K562 (cell line): ENCODE data around the gene NUDT21. TPM values are rescaled to one million over a fixed set of nuclear protein-coding genes. Genes with fewer than 3 reads are reported as not detected.

Experiments
- SREBF1 ChIP-seq: fragments of 150-350 bp; IDR thresholded peaks from 2 replicates; pipeline ENCODE4 v1.6.1; 2014; ENCODE audit warnings: antibody characterized with exemption, low read depth, low read length, borderline replicate concordance
- ZMIZ1 ChIP-seq, 2 experiments: fragments of 150-350 bp in 1 of 2; IDR thresholded peaks; 2 replicates each; pipeline ENCODE4 v1.6.1; 2012 to 2016; ENCODE audit warnings: low read depth in 2 of 2, low read length in 2 of 2, mild to moderate bottlenecking in 1 of 2, moderate library complexity in 1 of 2
- ZNF253 ChIP-seq: fragments of 250-450 bp; sonication (Bioruptor Pico); conservative IDR thresholded peaks from 2 replicates; pipeline ENCODE4 v1.6.1; 2021; ENCODE audit warnings: mild to moderate bottlenecking
- ZNF561 ChIP-seq: fragments of 450-650 bp; formaldehyde crosslinking; conservative IDR thresholded peaks from 2 replicates; pipeline ENCODE4 v1.4.0; 2020; ENCODE audit warnings: mild to moderate bottlenecking, moderate library complexity
- ZNF592 ChIP-seq: fragments of 450-650 bp; IDR thresholded peaks from 2 replicates; pipeline ENCODE4 v1.6.1; 2017; ENCODE audit warnings: antibody characterized with exemption, mild to moderate bottlenecking
- ZSCAN32 ChIP-seq: fragments of 450-650 bp; formaldehyde crosslinking; IDR thresholded peaks from 2 replicates; pipeline ENCODE4 v1.4.0; 2020; ENCODE audit warnings: mild to moderate bottlenecking, moderate library complexity
- polyA plus RNA-seq, 8 experiments: library from polyadenylated mRNA; depleted of rRNA in 4 of 8; stranded (reverse) in 5 of 8; unstranded in 3 of 8; fragments of >200 nt; fragmentation: Nextera tagmentation in 2 of 8; fragmentation: Illumina TruSeq in 1 of 8; extraction: Ambion mirVana in 2 of 8; extraction: Trizol in 1 of 8; gene quantifications; 2 replicates each; pipeline versions ENCODE4 v1.2.1 to v1.2.3, GENCODE V29; 2011 to 2014; ENCODE audit warnings: inconsistent platforms in 1 of 8, missing spikeins in 1 of 8
- total RNA-seq, 7 experiments: library from RNA; depleted of rRNA in 6 of 7; stranded (reverse); fragments of >200 nt in 6 of 7; fragmentation: Illumina TruSeq in 2 of 7; extraction: Trizol in 2 of 7; gene quantifications; 2 replicates each; pipeline versions ENCODE4 v1.2.1 to v1.2.3, GENCODE V29; 2011 to 2021; ENCODE audit warnings: low replicate concordance in 1 of 7
- TF ChIP-seq, protein P1 (sequence below): fragments of 200-600 bp; sonication (generic); IDR thresholded peaks from one replicate; pipeline ENCODE4 v1.6.1; 2012; ENCODE audit warnings: mild to moderate bottlenecking, low read depth, low read length, inconsistent platforms

NUDT21 gene
- total and polyA plus RNA-seq, 9 of the 15 experiments (the other 6 are each of a cell fraction or from before 2014, with no cell fraction given): 62.4 to 218 (median 121) TPM

DNA sequence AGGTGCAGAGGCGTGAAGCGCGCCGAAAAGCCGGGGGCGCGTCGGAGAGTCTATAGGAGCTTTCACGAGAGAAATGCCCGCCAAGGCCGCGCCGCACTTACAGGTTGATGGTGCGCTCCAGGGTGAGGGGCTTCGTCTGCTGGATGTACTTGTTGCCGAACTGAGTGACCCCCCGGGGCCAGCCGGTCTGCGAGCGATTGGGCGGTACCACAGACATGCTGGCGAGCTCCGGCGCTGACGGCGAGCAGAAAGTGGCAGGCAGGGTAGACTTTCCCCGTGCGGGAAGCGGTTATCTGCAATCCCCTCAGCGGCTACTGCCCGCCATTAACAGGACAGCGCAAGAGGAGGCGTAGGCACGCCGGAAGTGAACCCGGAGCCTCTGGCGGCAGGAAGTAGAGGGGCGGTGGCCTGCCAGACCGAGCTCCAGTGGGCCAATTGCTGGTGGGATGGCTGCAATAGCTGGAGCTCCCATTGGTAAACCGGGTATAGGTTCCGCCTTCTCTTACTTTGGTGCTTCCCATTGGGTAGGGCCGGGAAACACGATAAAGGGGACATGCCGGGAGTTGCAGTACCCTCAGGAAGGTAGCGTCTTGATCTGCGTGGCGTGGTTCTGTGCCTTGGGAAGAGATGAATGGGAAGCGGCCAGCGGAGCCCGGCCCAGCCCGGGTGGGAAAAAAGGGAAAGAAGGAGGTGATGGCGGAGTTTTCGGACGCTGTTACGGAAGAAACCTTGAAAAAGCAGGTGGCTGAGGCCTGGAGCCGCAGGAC is at the start of gene NUDT21, which contains the start of gene OGFOD1 (continued):
- TF ChIP-seq, protein P1, sequence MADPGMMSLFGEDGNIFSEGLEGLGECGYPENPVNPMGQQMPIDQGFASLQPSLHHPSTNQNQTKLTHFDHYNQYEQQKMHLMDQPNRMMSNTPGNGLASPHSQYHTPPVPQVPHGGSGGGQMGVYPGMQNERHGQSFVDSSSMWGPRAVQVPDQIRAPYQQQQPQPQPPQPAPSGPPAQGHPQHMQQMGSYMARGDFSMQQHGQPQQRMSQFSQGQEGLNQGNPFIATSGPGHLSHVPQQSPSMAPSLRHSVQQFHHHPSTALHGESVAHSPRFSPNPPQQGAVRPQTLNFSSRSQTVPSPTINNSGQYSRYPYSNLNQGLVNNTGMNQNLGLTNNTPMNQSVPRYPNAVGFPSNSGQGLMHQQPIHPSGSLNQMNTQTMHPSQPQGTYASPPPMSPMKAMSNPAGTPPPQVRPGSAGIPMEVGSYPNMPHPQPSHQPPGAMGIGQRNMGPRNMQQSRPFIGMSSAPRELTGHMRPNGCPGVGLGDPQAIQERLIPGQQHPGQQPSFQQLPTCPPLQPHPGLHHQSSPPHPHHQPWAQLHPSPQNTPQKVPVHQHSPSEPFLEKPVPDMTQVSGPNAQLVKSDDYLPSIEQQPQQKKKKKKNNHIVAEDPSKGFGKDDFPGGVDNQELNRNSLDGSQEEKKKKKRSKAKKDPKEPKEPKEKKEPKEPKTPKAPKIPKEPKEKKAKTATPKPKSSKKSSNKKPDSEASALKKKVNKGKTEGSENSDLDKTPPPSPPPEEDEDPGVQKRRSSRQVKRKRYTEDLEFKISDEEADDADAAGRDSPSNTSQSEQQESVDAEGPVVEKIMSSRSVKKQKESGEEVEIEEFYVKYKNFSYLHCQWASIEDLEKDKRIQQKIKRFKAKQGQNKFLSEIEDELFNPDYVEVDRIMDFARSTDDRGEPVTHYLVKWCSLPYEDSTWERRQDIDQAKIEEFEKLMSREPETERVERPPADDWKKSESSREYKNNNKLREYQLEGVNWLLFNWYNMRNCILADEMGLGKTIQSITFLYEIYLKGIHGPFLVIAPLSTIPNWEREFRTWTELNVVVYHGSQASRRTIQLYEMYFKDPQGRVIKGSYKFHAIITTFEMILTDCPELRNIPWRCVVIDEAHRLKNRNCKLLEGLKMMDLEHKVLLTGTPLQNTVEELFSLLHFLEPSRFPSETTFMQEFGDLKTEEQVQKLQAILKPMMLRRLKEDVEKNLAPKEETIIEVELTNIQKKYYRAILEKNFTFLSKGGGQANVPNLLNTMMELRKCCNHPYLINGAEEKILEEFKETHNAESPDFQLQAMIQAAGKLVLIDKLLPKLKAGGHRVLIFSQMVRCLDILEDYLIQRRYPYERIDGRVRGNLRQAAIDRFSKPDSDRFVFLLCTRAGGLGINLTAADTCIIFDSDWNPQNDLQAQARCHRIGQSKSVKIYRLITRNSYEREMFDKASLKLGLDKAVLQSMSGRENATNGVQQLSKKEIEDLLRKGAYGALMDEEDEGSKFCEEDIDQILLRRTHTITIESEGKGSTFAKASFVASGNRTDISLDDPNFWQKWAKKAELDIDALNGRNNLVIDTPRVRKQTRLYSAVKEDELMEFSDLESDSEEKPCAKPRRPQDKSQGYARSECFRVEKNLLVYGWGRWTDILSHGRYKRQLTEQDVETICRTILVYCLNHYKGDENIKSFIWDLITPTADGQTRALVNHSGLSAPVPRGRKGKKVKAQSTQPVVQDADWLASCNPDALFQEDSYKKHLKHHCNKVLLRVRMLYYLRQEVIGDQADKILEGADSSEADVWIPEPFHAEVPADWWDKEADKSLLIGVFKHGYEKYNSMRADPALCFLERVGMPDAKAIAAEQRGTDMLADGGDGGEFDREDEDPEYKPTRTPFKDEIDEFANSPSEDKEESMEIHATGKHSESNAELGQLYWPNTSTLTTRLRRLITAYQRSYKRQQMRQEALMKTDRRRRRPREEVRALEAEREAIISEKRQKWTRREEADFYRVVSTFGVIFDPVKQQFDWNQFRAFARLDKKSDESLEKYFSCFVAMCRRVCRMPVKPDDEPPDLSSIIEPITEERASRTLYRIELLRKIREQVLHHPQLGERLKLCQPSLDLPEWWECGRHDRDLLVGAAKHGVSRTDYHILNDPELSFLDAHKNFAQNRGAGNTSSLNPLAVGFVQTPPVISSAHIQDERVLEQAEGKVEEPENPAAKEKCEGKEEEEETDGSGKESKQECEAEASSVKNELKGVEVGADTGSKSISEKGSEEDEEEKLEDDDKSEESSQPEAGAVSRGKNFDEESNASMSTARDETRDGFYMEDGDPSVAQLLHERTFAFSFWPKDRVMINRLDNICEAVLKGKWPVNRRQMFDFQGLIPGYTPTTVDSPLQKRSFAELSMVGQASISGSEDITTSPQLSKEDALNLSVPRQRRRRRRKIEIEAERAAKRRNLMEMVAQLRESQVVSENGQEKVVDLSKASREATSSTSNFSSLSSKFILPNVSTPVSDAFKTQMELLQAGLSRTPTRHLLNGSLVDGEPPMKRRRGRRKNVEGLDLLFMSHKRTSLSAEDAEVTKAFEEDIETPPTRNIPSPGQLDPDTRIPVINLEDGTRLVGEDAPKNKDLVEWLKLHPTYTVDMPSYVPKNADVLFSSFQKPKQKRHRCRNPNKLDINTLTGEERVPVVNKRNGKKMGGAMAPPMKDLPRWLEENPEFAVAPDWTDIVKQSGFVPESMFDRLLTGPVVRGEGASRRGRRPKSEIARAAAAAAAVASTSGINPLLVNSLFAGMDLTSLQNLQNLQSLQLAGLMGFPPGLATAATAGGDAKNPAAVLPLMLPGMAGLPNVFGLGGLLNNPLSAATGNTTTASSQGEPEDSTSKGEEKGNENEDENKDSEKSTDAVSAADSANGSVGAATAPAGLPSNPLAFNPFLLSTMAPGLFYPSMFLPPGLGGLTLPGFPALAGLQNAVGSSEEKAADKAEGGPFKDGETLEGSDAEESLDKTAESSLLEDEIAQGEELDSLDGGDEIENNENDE: no peak
- TF ChIP-seq ZNF592 (no peak), ZNF561 (CRISPR knock-in tag) (no peak), SREBF1 (no peak), ZNF253 (CRISPR knock-in tag) (no peak), ZMIZ1 (IDR thresholded peaks at IDR 0.05; ENCODE audit: low read depth in 2 of 2, low read length in 2 of 2) (0 out of 4 replicates have a peak, but pooled peaks of 1 of the 2 experiments have one; percentile 19), ZSCAN32 (no peak)
